Lower lobe of right lung (tissue), 2 donors: ENCODE results near the gene UBE2L6. TPM values are rescaled to one million over a fixed set of nuclear protein-coding genes. Genes with fewer than 3 reads are reported as not detected.

Source experiments
- ATAC-seq, 2 donors: fragments of 200-7000 bp; cut with Tn5 transposase; one replicate each; pipeline ENCODE4 v1.9.1; 2020 to 2022; ENCODE audit warnings: mild to moderate bottlenecking in 2 of 2, moderate library complexity in 2 of 2
- DNase-seq: peaks from one replicate; pipeline ENCODE4 v3.0.0-alpha.2; 2020
- H3K27ac ChIP-seq: fragments of 200-600 bp; one replicate; pipeline ENCODE4 v1.8.0; 2022
- H3K27me3 ChIP-seq: fragments of 200-600 bp; one replicate; pipeline ENCODE4 v1.8.0; 2022; ENCODE audit warnings: low read depth
- H3K36me3 ChIP-seq: fragments of 200-600 bp; one replicate; pipeline ENCODE4 v1.8.0; 2022; ENCODE audit warnings: mild to moderate bottlenecking
- H3K4me1 ChIP-seq: fragments of 200-600 bp; one replicate; pipeline ENCODE4 v1.8.0; 2022
- H3K4me3 ChIP-seq: fragments of 200-600 bp; one replicate; pipeline ENCODE4 v1.8.0; 2022; ENCODE audit warnings: mild to moderate bottlenecking
- H3K9me3 ChIP-seq: fragments of 200-600 bp; one replicate; pipeline ENCODE4 v1.8.0; 2022
- CTCF ChIP-seq: fragments of 200-600 bp; IDR thresholded peaks from one replicate; pipeline ENCODE4 v1.8.0; 2022; ENCODE audit warnings: antibody characterized with exemption, mild to moderate bottlenecking
- intact Hi-C: fragments of 100-400 bp; cut with DNase I; formaldehyde crosslinking; loops from one replicate; pipeline ENCODE4 v1.11.0; 2022
- total RNA-seq: library from RNA; stranded (reverse); fragmentation: NEBNext Ultra II Directional; extraction: Animal tissue kit (Norgen Biotek cat#: 25700); gene quantifications from one replicate; pipeline ENCODE4 v1.2.1, GENCODE V29; 2021
- donor health status: DM: no; HTN: yes; CAD: no; lungs with severe emphysema.

UBE2L6 gene
- total RNA-seq, 1 donor from 2014 or later: 172 TPM

GRCh38 chr11:57566905-57567514 is 462 bp downstream of the UBE2L6 start:
- Histone ChIP-seq H3K27me3 (no peaks in the 10 kb centered on the region), H3K4me1 (peaks cover 35% of the 10 kb centered on the region), H3K4me3 (peak overlapping the region; percentile 98), H3K9me3 (no peaks in the 10 kb centered on the region), H3K36me3 (no peaks in the 10 kb centered on the region), H3K27ac (peak overlapping the region; percentile 87)
- ATAC-seq: peak in 1 of 2 donors; percentile 6
- intact Hi-C loops: loop anchor here (5.0 kb wide), 1 partner anchor 75 kb away; no protein-coding TSS in a partner anchor
- no peak for TF ChIP-seq CTCF
- no peak for DNase-seq

- DNase-seq (no peak), ATAC-seq (peak; percentile 55 to 74)
- no peaks in the 10 kb centered on the region for H3K9me3 ChIP-seq
- H3K27ac ChIP-seq: peak overlapping the region; percentile 87
- H3K4me3 ChIP-seq: peak overlapping the region; percentile 98
- intact Hi-C loops: loop anchor here (5.0 kb wide), 1 partner anchor 76 kb away; no protein-coding TSS in a partner anchor
- H3K4me1 ChIP-seq: peaks cover 42% of the 10 kb centered on the region
- no peaks in the 10 kb centered on the region for H3K36me3 ChIP-seq
- no peak for TF ChIP-seq CTCF
- H3K27me3 ChIP-seq: no peaks in the 10 kb centered on the region
Observed at GRCh38 chr11:57566005-57566904, 1.2 kb downstream of the UBE2L6 start.

GRCh38 chr11:57562596-57562995 is 4.9 kb downstream of the UBE2L6 start:
- intact Hi-C loops: no loop called here
- H3K27me3 ChIP-seq: no peaks in the 10 kb centered on the region
- no peak overlapping the region for H3K27ac ChIP-seq
- H3K36me3 ChIP-seq: peaks cover 28% of the 10 kb centered on the region
- H3K9me3 ChIP-seq: no peaks in the 10 kb centered on the region
- no peak for TF ChIP-seq CTCF
- H3K4me3 ChIP-seq: no peak overlapping the region
- no peak for DNase-seq
- no peak for ATAC-seq
- peaks cover 28% of the 10 kb centered on the region for H3K4me1 ChIP-seq

- H3K36me3 ChIP-seq: peaks cover 52% of the 10 kb centered on the region
Observed at GRCh38 chr11:57560146-57560545, 7.3 kb downstream of the UBE2L6 start.

GRCh38 chr11:57556041-57556440 is 11.4 kb downstream of the UBE2L6 start:
- H3K4me3 ChIP-seq: no peak overlapping the region
- intact Hi-C loops: no loop called here
- ATAC-seq (peak in 1 of 2 donors; percentile 17), DNase-seq (no peak)
- no peak overlapping the region for H3K27ac ChIP-seq
- H3K4me1 ChIP-seq: no peaks in the 10 kb centered on the region
- no peaks in the 10 kb centered on the region for H3K9me3 ChIP-seq
- H3K27me3 ChIP-seq: no peaks in the 10 kb centered on the region
- TF ChIP-seq CTCF: no peak
- peaks cover 93% of the 10 kb centered on the region for H3K36me3 ChIP-seq

More at GRCh38 chr11:57560146-57560545, 7.3 kb downstream of the UBE2L6 start:
- H3K4me1 ChIP-seq: peaks cover 13% of the 10 kb centered on the region
- TF ChIP-seq CTCF: no peak
- no peak for DNase-seq
- H3K4me3 ChIP-seq: no peak overlapping the region
- no peaks in the 10 kb centered on the region for H3K9me3 ChIP-seq
- no peak overlapping the region for H3K27ac ChIP-seq
- H3K27me3 ChIP-seq: no peaks in the 10 kb centered on the region
- no peak for ATAC-seq
- intact Hi-C loops: no loop called here
